ENCODE measurements around the gene ZNF446. TPM values are rescaled to one million over a fixed set of nuclear protein-coding genes. Genes with fewer than 3 reads are reported as not detected.

The ZNF446 gene
- total RNA-seq, 1 donor from 2014 or later: 6.0 TPM

- no peak overlapping the region for H2AFZ ChIP-seq (ENCODE audit: low read depth, low read length)
- no peaks in the 10 kb centered on the region for H3K36me3 ChIP-seq (ENCODE audit: insufficient read depth, low read length)
- no peak overlapping the region for H3K27ac ChIP-seq (ENCODE audit: low read depth, low read length)
- Mint-ChIP-seq H3K9me3 (ENCODE audit: unreplicated experiment) (peaks cover 3% of the 10 kb centered on the region), H3K4me1 (ENCODE audit: low read depth, unreplicated experiment) (no peaks in the 10 kb centered on the region), H3K36me3 (ENCODE audit: low read depth, unreplicated experiment) (peaks cover 2% of the 10 kb centered on the region), H3K4me3 (ENCODE audit: unreplicated experiment) (no peak overlapping the region), H3K27me3 (ENCODE audit: low read depth, unreplicated experiment) (no peaks in the 10 kb centered on the region), H3K27ac (ENCODE audit: unreplicated experiment) (no peak overlapping the region)
- no peak overlapping the region for H3K4me2 ChIP-seq (ENCODE audit: low read length)
- H3K4me1 ChIP-seq (ENCODE audit: insufficient read depth, low read length): no peaks in the 10 kb centered on the region
- DNase-seq (ENCODE audit: low read depth) (no peak), FAIRE-seq (no peak)
- no peak for TF ChIP-seq EZH2 (IDR thresholded peaks at IDR 0.05; ENCODE audit: insufficient read depth, low read length)
- no peaks in the 10 kb centered on the region for H3K79me2 ChIP-seq (ENCODE audit: insufficient read depth, low read length)
- no peaks in the 10 kb centered on the region for H3K9me3 ChIP-seq (ENCODE audit: insufficient read depth, low read depth, low read length)
- H3K9ac ChIP-seq (ENCODE audit: low read length): no peak overlapping the region
- no peaks in the 10 kb centered on the region for H3K27me3 ChIP-seq (ENCODE audit: insufficient read depth, low read length)
- H4K20me1 ChIP-seq (ENCODE audit: insufficient read depth, low read length): no peaks in the 10 kb centered on the region
- H3K4me3 ChIP-seq (ENCODE audit: insufficient read depth, low read depth, low read length): no peak overlapping the region
Observed at GRCh38 chr19:58491393-58491792, 15.2 kb downstream of the ZNF446 start.

GRCh38 chr19:58492265-58492664 lies 16.1 kb downstream of the ZNF446 start:
- Mint-ChIP-seq H3K27me3 (ENCODE audit: low read depth, unreplicated experiment) (no peaks in the 10 kb centered on the region), H3K36me3 (ENCODE audit: low read depth, unreplicated experiment) (peaks cover 5% of the 10 kb centered on the region), H3K4me1 (ENCODE audit: low read depth, unreplicated experiment) (no peaks in the 10 kb centered on the region), H3K27ac (ENCODE audit: unreplicated experiment) (no peak overlapping the region), H3K9me3 (ENCODE audit: unreplicated experiment) (peaks cover 3% of the 10 kb centered on the region), H3K4me3 (ENCODE audit: unreplicated experiment) (no peak overlapping the region)
- H3K36me3 ChIP-seq (ENCODE audit: insufficient read depth, low read length): no peaks in the 10 kb centered on the region
- no peaks in the 10 kb centered on the region for H3K4me1 ChIP-seq (ENCODE audit: insufficient read depth, low read length)
- no peak for DNase-seq (ENCODE audit: low read depth)
- no peaks in the 10 kb centered on the region for H3K9me3 ChIP-seq (ENCODE audit: insufficient read depth, low read depth, low read length)
- no peak overlapping the region for H3K27ac ChIP-seq (ENCODE audit: low read depth, low read length)
- no peak for FAIRE-seq
- no peak overlapping the region for H3K4me2 ChIP-seq (ENCODE audit: low read length)
- no peaks in the 10 kb centered on the region for H3K79me2 ChIP-seq (ENCODE audit: insufficient read depth, low read length)
- no peaks in the 10 kb centered on the region for H4K20me1 ChIP-seq (ENCODE audit: insufficient read depth, low read length)
- no peaks in the 10 kb centered on the region for H3K27me3 ChIP-seq (ENCODE audit: insufficient read depth, low read length)
- TF ChIP-seq EZH2 (IDR thresholded peaks at IDR 0.05; ENCODE audit: insufficient read depth, low read length): no peak
- TF ChIP-seq CTCF (IDR thresholded peaks at IDR 0.05; ENCODE audit: insufficient read depth, low read depth, low read length): no peak
- H3K9ac ChIP-seq (ENCODE audit: low read length): no peak overlapping the region
- no peak overlapping the region for H2AFZ ChIP-seq (ENCODE audit: low read depth, low read length)
- H3K4me3 ChIP-seq (ENCODE audit: insufficient read depth, low read depth, low read length): no peak overlapping the region

- Mint-ChIP-seq H3K27ac (ENCODE audit: unreplicated experiment) (peak overlapping the region; percentile 41), H3K9me3 (ENCODE audit: unreplicated experiment) (no peaks in the 10 kb centered on the region), H3K4me3 (ENCODE audit: unreplicated experiment) (peak overlapping the region; percentile 45), H3K36me3 (ENCODE audit: low read depth, unreplicated experiment) (peaks cover 8% of the 10 kb centered on the region), H3K27me3 (ENCODE audit: low read depth, unreplicated experiment) (no peaks in the 10 kb centered on the region), H3K4me1 (ENCODE audit: low read depth, unreplicated experiment) (peaks cover 8% of the 10 kb centered on the region)
- no peaks in the 10 kb centered on the region for H4K20me1 ChIP-seq (ENCODE audit: insufficient read depth, low read length)
- FAIRE-seq: no peak
- H3K27me3 ChIP-seq (ENCODE audit: insufficient read depth, low read length): no peaks in the 10 kb centered on the region
- no peak overlapping the region for H3K27ac ChIP-seq (ENCODE audit: low read depth, low read length)
- no peak for DNase-seq (ENCODE audit: low read depth)
- H2AFZ ChIP-seq (ENCODE audit: low read depth, low read length): no peak overlapping the region
- peaks cover 4% of the 10 kb centered on the region for H3K4me1 ChIP-seq (ENCODE audit: insufficient read depth, low read length)
- peaks cover 4% of the 10 kb centered on the region for H3K9me3 ChIP-seq (ENCODE audit: insufficient read depth, low read depth, low read length)
- no peak overlapping the region for H3K4me2 ChIP-seq (ENCODE audit: low read length)
- no peak overlapping the region for H3K4me3 ChIP-seq (ENCODE audit: insufficient read depth, low read depth, low read length)
- no peaks in the 10 kb centered on the region for H3K79me2 ChIP-seq (ENCODE audit: insufficient read depth, low read length)
- H3K36me3 ChIP-seq (ENCODE audit: insufficient read depth, low read length): no peaks in the 10 kb centered on the region
- H3K9ac ChIP-seq (ENCODE audit: low read length): no peak overlapping the region
- TF ChIP-seq CTCF (IDR thresholded peaks at IDR 0.05; ENCODE audit: insufficient read depth, low read depth, low read length): no peak
- TF ChIP-seq EZH2 (IDR thresholded peaks at IDR 0.05; ENCODE audit: insufficient read depth, low read length): no peak
Observed at GRCh38 chr19:58497634-58498170, 21.6 kb downstream of the ZNF446 start.

All from astrocyte (in vitro differentiated cells and primary cell).